GM12891 (cell line): Measurements from ENCODE around the gene NDFIP2.
A peak's percentile ranks its signal among the peaks of the same experiment; 100 is the strongest.

Experiments
- DNase-seq: peaks from one replicate; pipeline ENCODE4 v3.0.0; 2011; ENCODE audit warnings: low spot score; ENCODE audit not compliant: insufficient read length
- FAIRE-seq: peaks from 2 replicates; lab custom pipeline; 2011; peaks lifted over from hg19 to GRCh38; lab: Jason Lieb, UNC
- PAX5 ChIP-seq: IDR thresholded peaks from 2 replicates; pipeline ENCODE4 v1.6.1; 2011; ENCODE audit warnings: low read length, moderate library complexity, mild to moderate bottlenecking; ENCODE audit not compliant: insufficient read depth, severe bottlenecking
- POLR2A ChIP-seq: IDR thresholded peaks from 2 replicates; pipeline ENCODE4 v1.6.1; 2011; ENCODE audit warnings: low read depth, low read length, control low read depth
- POU2F2 ChIP-seq: IDR thresholded peaks from 2 replicates; pipeline ENCODE4 v1.6.1; 2011; ENCODE audit warnings: low read depth, mild to moderate bottlenecking, control low read depth, low read length, moderate library complexity
- SPI1 ChIP-seq: IDR thresholded peaks from 2 replicates; pipeline ENCODE4 v1.6.1; 2011; ENCODE audit warnings: low read depth, low read length, control low read depth
- TAF1 ChIP-seq: IDR thresholded peaks from 2 replicates; pipeline ENCODE4 v1.6.1; 2011; ENCODE audit warnings: low read depth, low read length, control low read depth

NDFIP2 gene

GRCh38 chr13:79602936-79603335, 122.0 kb downstream of the NDFIP2 start:
- FAIRE-seq, result no peak
- no peak for DNase-seq
- TF ChIP-seq SPI1, result no peak
- TF ChIP-seq TAF1, result no peak

- FAIRE-seq (no peak), DNase-seq (no peak)
- TF ChIP-seq SPI1, result peak; percentile 33; the same call in 1 of the 2 replicates
- TF ChIP-seq POU2F2, result no peak
- no peak for TF ChIP-seq POLR2A
- no peak for TF ChIP-seq PAX5
Observed at GRCh38 chr13:79604752-79605151, 123.8 kb downstream of the NDFIP2 start.
